Cardiac septum (tissue), 1 donor: ENCODE results near the gene RPS6KA4. TPM values are rescaled to one million over a fixed set of nuclear protein-coding genes. Genes with fewer than 3 reads are reported as not detected.

ENCODE experiments used
- DNase-seq: peaks from one replicate; pipeline ENCODE4 v3.0.0-alpha.2; 2020; ENCODE audit warnings: low spot score
- intact Hi-C: fragments of 100-400 bp; cut with DNase I; formaldehyde crosslinking; loops from one replicate; pipeline ENCODE4 v1.14.0; 2022
- total RNA-seq: library from RNA; stranded (reverse); fragmentation: NEBNext Ultra II Directional; extraction: Animal tissue kit (Norgen Biotek cat#: 25700); gene quantifications from one replicate; pipeline ENCODE4 v1.2.1, GENCODE V29; 2021
- donor health status: DM: no; HTN: no; CAD: no.

RPS6KA4 gene
- total RNA-seq, 1 donor from 2014 or later = 15.4 TPM

DNA sequence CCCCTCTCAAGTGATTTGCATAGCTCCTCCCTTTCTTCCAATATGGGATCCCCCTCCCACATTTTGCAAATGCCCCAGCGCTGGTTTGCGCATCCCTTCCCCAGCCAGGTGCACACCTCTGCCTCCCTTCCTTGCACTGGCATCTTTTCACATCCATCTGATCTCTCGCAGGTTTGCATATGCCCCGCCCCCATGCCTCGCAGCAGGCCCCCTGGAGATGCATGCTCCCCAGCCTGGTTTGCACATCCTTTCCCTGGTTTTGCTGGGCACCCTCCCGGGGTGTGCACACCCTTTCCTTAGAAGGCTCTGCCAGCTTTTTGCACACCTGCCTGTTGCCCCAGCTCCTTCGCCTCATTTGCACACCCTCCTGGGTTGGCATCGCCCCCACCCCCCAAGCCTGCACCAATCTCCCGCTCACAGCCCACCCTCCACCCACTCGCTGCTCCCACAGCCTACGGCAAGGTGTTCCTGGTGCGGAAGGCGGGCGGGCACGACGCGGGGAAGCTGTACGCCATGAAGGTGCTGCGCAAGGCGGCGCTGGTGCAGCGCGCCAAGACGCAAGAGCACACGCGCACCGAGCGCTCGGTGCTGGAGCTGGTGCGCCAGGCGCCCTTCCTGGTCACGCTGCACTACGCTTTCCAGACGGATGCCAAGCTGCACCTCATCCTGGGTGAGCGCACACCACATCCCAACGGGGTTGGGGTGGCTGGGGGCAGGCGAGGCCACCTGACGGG lies 917 bp downstream of the RPS6KA4 start:
- intact Hi-C loops = loop anchor here (2.0 kb wide), 1 partner anchor 41 kb away; the partner anchor contains the start of gene PRDX5
- DNase-seq = no peak

DNA sequence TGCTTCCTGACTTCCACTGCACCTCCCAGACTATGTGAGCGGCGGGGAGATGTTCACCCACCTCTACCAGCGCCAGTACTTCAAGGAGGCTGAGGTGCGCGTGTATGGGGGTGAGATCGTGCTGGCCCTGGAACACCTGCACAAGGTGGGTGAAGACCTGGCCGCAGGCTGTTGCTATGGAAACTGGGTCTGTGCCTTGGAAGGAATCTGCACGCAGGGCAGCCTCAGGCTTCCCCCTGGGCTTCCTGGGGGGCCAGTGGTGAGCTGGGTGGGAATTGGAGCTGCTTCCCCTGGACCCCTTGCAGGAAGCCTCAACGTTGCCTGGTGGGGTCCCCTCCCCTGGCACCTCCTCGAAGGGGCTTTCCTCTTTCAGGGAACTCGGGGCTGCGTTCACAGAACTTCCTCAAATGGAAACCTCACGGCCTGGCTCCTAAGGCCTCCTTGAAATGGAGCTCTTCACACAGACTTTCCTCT lies 1.5 kb downstream of the RPS6KA4 start:
- intact Hi-C loops = no loop called here
- no peak for DNase-seq

DNA sequence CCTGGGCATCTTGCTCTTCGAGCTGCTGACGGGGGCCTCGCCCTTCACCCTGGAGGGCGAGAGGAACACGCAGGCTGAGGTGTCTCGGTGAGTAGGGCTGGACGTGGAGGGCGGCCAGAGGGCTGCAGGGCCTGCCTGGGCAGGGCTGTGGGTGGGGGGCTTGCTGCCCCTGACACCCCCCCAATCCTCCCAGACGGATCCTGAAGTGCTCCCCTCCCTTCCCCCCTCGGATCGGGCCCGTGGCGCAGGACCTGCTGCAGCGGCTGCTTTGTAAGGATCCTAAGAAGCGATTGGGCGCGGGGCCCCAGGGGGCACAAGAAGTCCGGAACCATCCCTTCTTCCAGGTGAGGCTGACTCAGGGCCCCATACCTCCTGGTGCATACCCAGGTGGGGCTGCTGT lies 2.7 kb downstream of the RPS6KA4 start:
- intact Hi-C loops = no loop called here

DNA sequence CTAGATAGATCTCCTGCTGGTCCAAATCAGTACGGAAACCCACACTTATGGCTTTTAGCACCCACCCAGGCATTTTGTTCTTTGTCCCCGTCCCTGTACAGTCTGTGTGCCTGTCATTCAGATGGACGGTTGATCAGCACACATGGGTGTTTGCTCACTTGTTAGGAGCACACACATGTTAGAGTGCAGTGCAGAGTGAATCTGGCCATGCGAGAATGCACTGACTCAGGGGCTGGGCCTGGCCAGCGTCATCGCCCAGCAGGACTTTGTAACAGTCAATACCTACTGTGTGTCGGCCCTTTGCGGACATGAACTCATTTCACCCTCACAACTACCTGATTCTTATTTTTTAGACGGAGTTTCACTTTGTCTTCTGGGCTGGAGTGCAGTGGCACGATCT lies 3.4 kb downstream of the RPS6KA4 start:
- DNase-seq = no peak
- intact Hi-C loops = no loop called here

More for the DNA sequence above, 2.7 kb downstream of the RPS6KA4 start:
- DNase-seq = no peak

DNA sequence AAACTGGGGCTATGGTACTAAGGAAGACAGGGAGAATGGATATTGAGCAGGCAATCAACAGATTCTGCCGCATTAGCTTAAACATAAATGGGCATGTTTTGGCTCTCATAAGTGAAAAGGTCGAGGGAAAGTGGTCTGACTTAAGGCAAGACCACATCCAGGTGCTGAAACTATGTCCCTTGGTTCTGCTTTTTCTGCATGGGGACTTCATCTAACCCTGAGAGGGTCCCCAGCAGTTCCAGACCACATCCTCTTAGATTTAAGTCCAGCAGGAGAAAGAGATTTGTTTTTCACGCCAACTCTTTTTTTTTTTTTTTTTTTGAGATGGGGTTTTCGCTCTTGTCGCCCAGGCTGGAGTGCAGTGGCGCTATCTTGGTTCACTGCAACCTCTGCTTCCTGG lies 5.5 kb downstream of the RPS6KA4 start:
- intact Hi-C loops = no loop called here
- no peak for DNase-seq

DNA sequence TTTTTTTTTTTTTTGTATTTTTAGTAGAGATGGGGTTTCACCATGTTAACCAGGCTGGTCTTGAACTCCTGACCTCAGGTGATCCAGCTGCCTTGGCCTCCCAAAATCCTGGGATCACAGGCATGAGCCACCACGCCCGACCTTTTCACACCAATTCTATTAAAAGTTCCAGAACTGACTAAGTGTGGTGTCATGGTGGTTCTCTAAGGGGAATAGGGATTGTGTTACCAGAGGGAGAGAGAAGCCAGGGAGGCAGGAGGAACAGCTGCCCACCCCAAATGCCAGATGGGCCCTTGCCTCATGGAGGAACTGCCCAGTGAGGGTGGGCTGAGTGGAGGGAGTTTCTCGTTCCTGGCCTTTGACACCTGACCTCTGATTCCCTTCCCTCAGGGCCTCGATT lies 5.9 kb downstream of the RPS6KA4 start:
- intact Hi-C loops = no loop called here
- no peak for DNase-seq

DNA sequence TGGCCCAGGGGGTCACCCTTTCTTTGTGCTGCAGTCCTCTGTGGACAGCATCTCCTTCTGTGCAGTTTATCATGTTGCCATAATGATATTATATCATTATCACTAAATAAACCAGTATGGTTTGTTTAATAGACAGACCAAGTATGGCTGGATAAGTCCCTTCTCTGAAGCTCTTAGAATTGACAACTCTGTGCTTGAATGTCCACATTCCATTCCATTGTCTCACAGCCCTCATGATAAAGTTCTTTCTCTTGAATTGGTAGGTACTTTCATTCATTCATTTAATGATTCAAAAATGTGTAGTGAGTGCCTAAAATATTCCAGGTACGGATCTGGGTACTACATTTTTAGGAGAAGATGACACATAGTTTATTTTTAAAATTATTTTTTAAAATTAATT lies 7.8 kb downstream of the RPS6KA4 start:
- intact Hi-C loops = no loop called here

DNA sequence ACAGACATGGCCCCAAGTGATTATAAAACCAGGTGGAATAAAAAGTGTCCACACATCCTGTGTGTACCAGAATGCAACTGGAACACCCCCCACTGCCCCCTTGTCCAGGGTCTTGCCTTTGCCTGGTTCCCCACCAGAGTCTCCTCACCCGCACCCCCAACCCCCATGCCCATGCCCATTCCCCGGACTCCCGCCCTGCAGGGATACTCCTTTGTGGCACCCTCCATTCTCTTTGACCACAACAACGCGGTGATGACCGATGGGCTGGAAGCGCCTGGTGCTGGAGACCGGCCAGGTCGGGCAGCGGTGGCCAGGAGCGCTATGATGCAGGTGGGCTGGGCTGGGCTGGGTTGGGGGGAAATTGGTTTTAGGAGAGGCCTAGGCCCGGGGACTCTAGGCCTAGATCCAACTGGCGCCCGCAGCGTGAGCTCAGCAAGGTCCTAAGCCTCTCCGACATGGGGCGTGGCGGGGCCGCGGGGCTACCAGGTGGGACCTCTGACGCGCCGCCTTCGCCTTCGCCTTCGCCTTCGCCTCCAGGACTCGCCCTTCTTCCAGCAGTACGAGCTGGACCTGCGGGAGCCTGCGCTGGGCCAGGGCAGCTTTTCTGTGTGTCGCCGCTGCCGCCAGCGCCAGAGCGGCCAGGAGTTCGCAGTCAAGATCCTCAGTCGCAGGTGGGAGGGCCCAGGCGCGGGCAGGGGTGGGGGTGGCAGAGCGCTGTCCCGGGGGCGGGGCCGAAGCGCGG lies 9.1 kb downstream of the RPS6KA4 start:
- no peak for DNase-seq
- intact Hi-C loops = no loop called here

More for the DNA sequence above, 7.8 kb downstream of the RPS6KA4 start:
- no peak for DNase-seq

DNA sequence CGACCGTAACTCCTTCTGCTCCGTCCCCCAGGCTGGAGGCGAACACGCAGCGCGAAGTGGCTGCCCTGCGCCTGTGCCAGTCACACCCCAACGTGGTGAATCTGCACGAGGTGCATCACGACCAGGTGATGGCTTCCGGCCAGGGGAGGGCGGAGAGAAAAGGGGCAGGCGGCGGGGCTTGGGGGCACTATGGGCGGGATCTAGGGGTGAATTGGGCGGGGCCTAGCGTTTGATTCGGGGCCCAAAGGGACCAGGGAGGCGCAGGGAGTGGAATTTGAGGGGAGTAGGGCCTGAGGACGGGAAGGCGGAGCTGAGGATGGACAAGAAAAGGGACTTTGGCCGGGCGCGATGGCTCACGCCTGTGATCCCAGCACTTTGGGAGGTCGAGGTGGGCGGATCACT lies 9.7 kb downstream of the RPS6KA4 start:
- intact Hi-C loops = no loop called here

DNA sequence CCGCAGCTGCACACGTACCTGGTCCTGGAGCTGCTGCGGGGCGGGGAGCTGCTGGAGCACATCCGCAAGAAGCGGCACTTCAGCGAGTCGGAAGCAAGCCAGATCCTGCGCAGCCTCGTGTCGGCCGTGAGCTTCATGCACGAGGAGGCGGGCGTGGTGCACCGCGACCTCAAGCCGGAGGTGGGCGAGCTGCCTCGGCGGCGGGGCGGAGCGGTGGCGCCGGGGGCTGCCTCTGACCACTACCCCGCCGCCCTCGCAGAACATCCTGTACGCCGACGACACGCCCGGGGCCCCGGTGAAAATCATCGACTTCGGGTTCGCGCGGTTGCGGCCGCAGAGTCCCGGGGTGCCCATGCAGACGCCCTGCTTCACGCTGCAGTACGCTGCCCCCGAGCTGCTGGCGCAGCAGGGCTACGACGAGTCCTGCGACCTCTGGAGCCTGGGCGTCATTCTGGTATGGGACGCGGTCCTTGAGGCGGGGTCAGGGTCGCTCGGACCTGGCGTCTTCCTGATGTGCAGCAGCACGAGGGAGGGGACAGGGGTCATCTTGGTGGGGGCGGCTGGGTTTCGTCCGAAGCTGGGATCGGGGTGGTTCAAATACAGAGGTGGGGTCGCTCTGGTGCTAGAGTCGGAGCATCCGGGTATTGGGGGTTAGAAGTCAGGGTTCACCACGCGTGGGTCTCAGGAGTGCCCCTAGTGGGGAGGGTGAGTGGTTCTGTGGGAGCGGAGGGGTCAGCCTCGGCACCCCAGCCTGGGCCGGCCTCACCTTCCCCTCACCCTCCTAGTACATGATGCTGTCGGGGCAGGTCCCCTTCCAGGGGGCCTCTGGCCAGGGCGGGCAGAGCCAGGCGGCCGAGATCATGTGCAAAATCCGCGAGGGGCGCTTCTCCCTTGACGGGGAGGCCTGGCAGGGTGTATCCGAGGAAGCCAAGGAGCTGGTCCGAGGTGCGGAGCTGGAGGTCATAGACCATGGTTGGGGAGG lies 10.8 kb downstream of the RPS6KA4 start:
- DNase-seq = no peak
- intact Hi-C loops = no loop called here

More for the DNA sequence above, 9.7 kb downstream of the RPS6KA4 start:
- no peak for DNase-seq

DNA sequence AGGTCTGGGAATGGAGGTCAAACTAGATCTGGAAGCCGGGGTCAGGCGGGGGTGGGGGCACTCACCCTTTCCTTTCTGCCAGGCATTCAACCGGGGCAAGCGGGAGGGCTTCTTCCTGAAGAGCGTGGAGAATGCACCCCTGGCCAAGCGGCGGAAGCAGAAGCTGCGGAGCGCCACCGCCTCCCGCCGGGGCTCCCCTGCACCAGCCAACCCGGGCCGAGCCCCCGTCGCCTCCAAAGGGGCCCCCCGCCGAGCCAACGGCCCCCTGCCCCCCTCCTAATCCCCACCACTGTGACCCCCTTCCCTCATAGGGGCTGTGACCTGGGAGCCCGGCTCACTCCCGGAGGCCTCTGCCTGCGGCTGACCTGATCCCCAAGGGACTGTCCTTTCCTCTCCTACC lies 12.2 kb downstream of the RPS6KA4 start:
- no peak for DNase-seq
- intact Hi-C loops = no loop called here

DNA sequence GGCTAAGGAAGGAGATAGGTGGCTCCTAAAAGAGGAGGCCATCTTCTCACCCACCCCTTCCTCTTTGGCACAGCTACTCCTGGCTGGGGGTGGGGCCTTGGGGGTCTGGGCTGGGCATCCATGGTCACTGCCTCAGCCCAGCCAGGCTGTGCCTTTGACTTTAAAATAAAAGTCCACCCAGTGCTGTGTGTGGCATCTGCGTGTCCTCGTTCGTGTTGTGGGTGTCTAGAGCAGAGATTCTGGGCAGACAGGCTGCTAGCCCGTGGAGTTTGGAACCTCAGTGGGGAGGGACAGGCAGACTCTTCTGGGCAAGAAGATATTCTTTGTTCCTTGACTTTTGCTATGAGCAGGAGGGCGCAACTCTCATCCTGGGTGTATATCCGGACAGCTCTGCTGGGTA lies 13.1 kb downstream of the RPS6KA4 start:
- DNase-seq = no peak
- intact Hi-C loops = no loop called here

DNA sequence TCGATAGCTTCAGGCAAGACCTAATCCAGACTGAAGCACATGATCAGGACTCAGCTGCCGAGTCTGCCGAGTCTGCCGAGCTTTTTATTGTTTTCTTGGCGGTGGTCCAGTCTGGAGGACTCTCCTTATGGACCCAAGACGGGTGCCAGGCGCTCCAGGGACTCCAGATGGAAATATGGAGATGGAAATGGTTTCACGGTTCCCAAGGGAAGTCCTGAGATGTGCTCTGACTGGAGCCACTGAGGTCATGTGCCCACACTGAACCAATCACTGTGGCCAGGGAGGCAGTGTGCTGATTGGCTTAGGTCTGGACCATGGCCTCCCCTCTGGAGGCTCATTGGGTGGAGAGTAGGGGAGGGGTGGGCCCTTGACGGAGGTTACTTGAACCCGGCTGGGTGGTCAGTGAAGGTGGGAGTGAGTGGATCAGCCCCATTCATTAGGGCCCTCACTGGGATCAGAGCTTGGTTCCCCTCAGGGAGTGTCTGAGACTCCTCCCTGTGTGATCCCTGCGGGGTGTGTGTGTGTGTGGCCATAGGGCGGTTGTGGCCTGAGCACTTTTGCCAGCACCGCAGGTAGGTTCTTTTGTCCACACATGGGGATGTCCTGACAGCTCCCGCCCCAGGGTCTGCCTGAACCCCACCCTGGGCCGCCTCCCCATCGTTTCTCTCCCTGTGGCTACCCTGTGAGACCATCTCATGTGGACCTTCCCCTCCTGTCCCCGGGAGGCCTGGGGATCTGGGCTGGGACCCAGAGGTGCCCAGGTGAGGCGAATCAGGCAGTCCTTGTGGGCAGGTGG lies 14.0 kb downstream of the RPS6KA4 start:
- intact Hi-C loops = no loop called here

DNA sequence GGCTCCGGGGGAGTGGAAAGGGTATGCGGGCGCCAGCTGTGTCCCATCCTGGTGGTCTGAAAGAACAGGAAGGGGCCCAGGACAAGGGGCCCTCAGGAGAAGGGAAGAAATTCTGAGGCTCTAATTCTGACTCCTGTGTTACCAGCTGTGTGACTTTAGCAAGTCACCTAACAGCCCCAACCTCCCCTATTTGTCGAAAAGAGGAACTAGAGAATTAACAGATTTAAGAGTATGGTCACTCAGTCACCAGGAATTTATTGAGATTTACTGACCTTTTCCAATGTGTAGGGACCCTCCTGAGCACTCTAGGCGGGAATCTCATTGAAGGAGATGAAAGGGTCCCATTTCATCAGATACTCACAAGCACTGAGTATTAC lies 14.6 kb downstream of the RPS6KA4 start:
- DNase-seq = no peak
- intact Hi-C loops = no loop called here

More for the DNA sequence above, 14.0 kb downstream of the RPS6KA4 start:
- no peak for DNase-seq

DNA sequence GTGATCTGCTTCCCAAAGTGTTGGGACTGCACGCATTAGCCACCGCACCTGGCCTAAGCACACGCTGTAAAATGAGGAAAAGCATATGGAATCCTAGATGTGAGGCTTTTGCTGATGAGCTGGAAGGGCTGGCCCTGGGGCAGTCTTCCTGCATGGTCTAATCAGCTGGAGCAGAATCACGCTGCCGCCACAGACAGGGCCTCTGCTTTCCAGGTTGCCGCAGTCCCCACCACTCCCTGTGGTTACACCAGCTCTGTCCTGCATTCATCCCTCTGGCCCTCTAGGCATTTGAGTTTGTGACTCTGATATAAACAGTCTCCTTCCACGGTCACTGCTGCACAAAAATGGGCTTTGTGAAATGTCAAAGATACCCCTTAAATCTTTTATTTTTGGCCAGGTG lies 17.1 kb downstream of the RPS6KA4 start:
- no peak for DNase-seq
- intact Hi-C loops = no loop called here

DNA sequence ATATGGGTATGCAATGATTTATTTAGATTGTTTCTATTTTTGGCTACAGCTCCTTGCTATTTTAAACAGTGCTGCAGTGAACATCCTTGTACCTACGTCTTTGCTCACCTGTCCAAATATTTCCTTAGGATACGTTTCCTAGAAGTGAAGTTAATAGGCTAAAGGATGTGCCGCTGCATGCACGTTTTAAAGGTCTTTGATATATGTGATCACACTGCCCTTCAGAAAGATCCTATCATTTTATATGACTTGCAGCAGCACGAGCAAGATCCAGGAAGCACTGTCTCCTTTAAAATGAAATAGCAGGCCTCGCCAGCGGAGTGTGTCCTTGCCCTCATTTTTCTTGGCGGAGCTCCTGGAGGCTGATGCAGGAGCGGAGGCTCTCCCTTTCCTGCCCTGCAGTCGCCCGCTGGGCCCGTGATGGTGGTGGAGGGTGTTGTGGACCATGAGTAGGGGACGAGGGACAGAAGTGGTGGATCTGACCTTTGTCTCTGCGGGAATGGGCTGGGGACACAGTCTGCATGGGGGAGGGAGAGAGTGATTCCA lies 19.4 kb downstream of the RPS6KA4 start:
- intact Hi-C loops = no loop called here
- no peak for DNase-seq

DNA sequence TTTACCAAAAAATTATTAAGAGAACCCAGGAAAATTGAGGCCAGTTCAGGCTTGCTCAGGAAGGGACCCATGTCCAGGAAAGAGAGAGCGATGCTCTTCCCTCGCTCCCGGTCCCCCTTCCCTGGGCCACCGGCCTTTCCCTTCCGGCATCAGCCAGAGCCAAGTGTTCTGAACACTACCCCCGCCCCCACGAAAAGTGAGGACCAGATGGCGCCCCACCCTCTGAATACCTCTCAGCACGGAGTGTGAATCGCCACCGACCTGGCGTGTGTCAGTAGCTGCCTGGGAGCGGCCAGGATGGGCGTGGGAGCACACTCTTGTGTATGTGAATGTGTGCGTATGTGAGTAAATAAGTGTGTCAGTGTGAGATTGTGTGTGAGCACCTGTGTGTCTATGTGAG lies 20.2 kb downstream of the RPS6KA4 start:
- no peak for DNase-seq
- intact Hi-C loops = no loop called here

DNA sequence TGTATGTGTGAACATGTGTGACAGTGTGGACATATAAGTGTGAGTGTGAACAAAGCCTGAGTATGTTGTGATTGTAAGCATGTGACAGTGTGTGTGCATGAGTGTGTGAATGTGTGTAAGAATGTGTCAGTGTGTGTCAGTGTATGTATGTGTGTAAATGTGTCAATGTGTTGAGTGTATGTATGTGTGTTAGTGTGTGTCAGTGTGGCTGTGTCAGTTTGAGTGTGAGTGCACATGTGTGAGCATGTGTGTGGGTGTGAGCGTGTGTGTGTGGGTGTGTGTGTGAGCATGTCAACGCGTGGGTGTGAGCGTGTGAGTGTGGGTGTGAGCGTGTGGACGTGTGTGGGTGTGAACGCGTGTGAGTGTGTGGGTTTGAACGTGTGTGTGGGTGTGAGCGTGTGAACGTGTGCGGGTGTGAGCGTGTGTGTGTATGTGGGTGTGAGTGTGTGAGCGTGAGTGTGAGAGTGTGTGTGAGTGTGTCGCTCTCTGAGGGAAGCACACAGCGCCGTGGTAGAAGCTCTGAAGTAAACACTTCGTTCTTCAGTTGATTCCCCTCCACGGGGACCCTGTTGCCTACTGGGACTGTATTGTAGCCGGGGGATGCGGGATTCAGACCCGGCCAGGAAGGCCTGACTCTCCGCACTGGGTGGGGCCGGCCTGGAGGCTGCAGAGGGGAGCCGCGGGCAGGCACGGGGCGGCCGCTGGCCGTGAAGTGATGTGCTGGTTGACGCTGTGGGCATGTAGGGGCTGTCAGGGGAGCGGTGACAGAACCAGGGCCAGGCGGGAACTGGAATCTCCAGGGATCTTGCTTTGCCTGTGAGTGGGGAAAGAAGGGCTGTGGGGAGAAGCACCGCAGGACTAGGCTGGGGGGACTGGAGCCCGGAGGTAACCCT lies 21.1 kb downstream of the RPS6KA4 start:
- no peak for DNase-seq

More for the DNA sequence above, 21.1 kb downstream of the RPS6KA4 start:
- intact Hi-C loops = no loop called here
